Heart left ventricle (tissue), 13 donors: ENCODE measurements around the gene SGF29.

Experiments used
- CTCF ChIP-seq, 12 donors: fragments of 200-600 bp; sonication (generic) in 4 of 12; IDR thresholded peaks; one replicate each; pipeline versions ENCODE4 v1.5.0 to v1.8.0; 2018 to 2022; ENCODE audit warnings: antibody characterized with exemption in 12 of 12, mild to moderate bottlenecking in 5 of 12
- POLR2A ChIP-seq, 2 donors: fragments of 450-650 bp; IDR thresholded peaks; one replicate each; pipeline ENCODE4 v1.6.1; 2017; ENCODE audit warnings: antibody characterized with exemption in 2 of 2, mild to moderate bottlenecking in 2 of 2, moderate library complexity in 2 of 2
- donor health status: ischemic (EF 13 %, LVEDD 7.1; RV severe dilation, severe dysfunction).
- donor health status: DM: no; HTN: yes; CAD: no.
- donor health status: DM: no; HTN: no; CAD: no.
- donor health status: ischemic (EF 25% LVEDD 6.9; RV normal size, moderate dysfunction).
- donor health status: ischemic (EF 25% LVEDD 5.7; RV mildly dilated, moderate dysfunction).
- donor health status: ischemic (EF 35%, LVEDD 5.7; RV mildly dilated, moderate dysfunction).
- donor health status: nonischemic (EF 11% LVEDD 7.7; RV severe dilation, severe dysfunction).
- donor health status: DM: yes; HTN: yes; CAD: no.
- donor health status: PGD.
- donor health status: ischemic (EF 29% LVEDD 5.4; RV normal size, mild dysfunction).
- donor health status: nonischemic (EF 23%, LVEDD 6.1; RV moderate dilation, normal function).

GRCh38 chr16:28511801-28512789 is 41.6 kb upstream of the SGF29 start:
- TF ChIP-seq POLR2A (IDR thresholded peaks at IDR 0.05) (no peak), CTCF (IDR thresholded peaks at IDR 0.05) (no peak)
